NT2/D1 (cell line): ENCODE measurements around the gene PGS1.

ENCODE experiments used
- YY1 ChIP-seq: IDR thresholded peaks from 2 replicates; pipeline ENCODE4 v1.6.1; 2011; ENCODE audit not compliant: insufficient read length, insufficient read depth
- ZNF274 ChIP-seq: IDR thresholded peaks from 2 replicates; pipeline ENCODE4 v1.6.1; 2011; ENCODE audit warnings: mild to moderate bottlenecking, low read depth, low read length

DNA sequence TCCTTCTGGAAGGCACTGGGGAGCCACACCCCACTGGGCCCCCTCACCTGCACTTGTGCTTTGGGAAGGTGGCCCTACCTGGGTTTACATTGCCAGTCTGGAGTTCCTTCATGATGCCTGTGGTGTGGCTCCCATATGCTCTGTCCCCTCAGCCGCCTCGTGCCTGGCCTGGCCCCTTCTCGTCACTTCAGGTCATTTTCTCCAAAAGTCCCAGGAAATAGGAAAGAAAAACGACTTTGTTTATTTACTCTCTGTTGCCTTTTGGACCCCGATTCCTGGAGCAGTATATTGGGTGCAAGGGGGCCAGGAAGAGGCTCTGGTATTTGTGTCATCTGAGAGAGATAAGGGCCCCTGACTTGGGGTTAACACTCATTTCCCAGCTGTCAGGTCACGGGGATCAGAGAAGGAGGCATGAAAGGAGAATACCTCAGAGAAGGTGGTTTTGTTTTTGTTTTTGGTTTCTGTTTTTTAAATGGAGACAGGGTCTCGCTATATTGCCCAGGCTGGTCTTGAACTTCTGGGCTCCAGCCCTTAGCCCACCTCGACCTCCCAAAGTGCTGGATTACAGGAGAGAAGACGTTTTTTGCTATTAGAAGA is 23.3 kb upstream of the PGS1 start:
- no peak for TF ChIP-seq ZNF274
- TF ChIP-seq YY1, result no peak
